NK-92 (cell line): ENCODE measurements around the gene WBP1.
"Not testable (repeated sequence)": the region's sequence is repeated elsewhere in the genome, so short reads cannot be mapped to it uniquely, and the experiment has no call there.

Experiments used
- DNase-seq: peaks from one replicate; lab custom pipeline; 2025; ENCODE audit not compliant: unreplicated experiment; lab: John Stamatoyannopoulos, UW

The WBP1 gene

DNA sequence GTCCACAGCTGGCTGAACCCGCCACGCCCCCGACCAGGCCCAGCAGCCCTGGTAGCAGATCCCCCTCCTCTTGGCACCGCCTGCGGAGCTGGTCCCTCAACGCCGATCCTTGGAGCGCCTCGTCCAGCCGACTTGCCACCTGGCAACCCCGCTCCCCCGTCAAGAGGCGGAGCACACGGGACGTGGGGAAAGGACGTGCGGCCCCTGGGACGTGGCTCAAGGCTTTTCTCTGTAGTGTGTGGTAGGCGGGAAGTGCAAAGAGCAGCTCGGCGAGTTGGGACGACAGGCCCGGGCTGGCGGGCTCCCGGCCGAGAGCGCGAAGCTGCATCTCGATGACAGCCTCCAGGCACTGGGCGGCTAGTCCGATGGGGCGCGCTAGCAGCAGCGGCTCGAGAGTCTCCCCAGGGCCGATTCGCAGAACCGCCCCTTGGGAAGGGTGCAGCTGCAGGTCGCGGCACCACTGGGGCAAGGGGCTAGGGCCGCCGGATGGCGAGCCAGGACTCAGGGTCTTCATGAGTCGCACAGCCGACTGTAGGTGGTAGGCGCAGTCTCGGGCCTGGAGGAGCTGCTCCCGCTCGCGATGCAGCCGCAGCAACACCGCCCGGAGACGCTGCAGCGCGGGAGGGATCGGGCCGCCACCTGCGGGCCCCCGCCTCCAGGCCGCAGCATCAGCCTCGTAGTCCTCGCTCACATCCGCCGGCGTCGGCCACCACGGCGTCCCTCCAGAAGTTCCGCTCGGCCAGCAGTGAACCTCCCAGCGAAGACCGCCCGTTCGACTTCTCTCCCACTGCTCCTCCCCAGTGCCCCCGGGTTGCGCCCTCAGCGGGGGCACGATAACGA is 23.9 kb downstream of the WBP1 start:
- DNase-seq, result no peak

DNA sequence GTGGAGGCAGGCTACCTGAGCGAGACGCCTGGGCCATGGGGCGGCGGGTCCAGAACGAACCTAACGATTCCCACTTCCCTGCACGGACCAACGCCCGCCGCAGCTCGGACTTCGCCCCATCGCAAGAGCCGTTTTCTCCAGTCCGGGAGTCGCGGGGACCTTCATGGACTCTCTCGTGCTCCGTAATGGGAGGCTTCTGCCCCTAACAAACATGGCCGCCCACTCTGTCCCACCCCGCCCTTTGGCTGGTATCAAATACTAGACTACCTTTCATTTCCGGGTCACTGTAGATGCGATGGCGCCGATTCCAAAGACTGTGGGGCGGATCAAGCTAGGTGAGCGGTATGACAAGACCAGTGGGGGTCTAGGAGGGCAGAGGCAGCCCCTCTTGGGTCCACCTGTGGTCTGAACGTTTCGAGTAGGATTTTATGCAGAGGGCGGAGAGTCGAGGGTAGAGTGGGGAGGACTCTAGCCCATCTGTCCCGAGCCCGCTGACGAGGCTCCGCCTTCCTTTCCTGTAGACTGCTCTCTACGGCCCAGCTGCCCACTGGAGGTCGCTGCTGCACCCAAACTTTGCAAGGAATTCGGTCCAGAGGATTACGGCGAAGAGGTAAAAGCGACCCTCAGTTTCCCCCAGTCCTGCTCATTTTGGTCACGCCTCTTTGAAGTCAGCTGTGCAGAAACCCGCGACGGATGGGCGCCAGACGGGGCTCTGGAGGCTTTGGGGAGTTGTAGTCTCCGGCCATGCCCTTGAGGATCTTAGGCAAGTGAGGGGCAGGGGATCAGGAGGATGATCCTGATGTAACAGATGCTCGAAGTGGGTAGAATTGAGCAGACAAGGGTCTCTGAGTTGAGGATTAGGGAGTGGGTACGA is 24.8 kb downstream of the WBP1 start, which contains the start of the genes CCDC142 and TTC31:
Gene CCDC142, minus strand, starts transcription at position 198 of the 874 bp plus-strand sequence. Its CDS starts 161 bp downstream, at position 37.
Gene TTC31, plus strand, starts transcription at position 281 of the 874 bp plus-strand sequence. Its CDS starts 15 bp downstream, at position 296.
- no peak for DNase-seq

DNA sequence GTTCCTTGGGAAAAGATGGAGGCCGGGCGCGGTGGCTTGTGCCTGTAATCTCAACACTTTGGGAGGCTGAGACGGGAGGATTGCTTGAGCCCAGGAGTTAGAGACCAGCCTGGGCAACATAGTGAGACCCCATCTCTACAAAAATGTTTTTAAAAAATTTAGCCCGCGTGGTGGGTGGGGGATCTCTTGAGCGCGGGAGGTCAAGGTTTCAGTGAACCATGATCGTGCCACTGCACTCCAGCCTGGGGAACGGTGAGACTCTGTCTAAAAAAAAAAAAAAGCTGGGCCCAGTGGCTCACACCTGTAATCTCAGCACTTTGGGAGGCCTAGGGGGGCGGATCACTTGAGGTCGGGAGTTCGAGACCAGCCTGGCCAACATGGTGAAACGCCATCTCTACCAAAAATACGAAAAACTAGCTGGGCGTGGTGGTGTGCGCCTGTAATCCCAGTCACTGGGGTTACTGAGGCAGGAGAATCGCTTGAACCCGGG is 25.5 kb downstream of the WBP1 start:
- not testable (repeated sequence) for DNase-seq

DNA sequence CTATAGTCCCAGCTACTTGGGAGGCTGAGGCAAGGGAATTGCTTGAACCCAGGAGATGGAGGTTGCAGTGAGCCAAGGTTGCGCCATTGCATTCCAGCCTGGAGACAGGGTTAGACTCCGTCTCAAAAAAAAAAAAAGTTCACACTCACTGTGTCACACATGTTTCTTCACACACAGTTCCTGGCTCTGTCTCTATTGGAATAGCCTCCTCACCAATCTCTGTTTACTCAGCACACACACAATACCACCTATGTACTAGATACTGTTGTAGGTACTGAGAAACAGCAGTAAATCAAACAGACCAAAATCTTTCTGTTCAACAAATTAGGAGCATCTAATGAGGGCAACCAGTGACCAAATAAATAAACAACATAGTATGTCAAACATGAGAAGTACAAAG is 27.9 kb downstream of the WBP1 start:
- no peak for DNase-seq

DNA sequence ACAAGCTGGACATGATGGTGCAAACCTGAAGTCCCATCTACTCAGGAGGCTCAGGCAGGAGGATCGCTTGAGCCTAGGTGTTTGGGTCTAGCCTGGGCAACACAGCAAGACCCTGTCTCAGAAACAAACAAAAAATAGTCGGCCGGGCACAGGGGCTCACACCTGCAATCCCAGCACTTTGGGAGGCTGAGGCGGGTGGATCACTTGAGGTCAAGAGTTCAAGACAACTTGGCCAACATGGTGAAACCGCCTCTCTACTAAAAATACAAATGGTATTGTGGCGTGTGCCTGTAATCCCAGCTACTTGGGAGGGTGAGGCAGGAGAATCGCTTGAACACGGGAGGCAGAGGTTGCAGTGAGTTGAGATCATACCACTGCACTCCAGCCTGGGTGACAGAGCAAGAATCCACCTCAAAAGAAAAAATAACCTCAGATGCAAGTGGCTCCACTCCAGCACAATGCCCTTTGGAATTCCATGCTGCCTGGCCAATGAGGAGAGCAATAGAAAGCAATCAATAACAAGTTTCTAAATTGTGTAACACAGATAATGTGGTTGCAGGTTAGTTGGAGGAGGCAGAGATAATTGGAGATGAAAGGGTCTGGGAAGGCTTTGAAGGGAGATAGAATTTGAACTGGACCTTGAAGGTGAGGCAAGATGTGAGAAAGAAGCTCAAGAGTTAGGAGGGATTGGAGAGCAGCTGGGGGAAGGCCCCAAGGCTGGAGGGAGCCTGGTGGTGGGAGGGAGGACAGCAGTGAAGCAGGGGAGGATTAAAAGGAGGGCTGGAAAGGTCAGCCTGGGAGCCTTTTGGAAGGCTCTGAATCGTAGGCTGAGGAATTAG is 30.6 kb downstream of the WBP1 start:
- no peak for DNase-seq

DNA sequence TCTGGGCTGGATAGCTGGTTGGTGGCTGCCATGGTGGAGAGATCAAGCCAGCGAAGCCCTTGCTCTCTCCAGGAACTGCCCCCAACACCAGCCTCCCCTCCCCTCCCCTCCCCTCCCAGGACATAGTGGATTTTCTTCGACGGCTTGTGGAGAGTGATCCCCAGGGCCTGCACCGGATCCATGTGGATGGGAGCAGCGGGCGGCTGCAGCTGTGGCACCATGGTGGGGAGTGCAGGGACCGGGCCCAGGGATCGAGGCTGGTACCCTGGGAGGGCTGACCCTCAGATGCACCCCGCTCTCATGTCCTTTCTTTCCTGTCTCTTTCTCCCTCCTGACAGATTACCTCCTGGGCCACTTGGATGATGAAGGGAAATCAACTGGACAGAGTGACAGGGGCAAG is 31.7 kb downstream of the WBP1 start:
- no peak for DNase-seq

DNA sequence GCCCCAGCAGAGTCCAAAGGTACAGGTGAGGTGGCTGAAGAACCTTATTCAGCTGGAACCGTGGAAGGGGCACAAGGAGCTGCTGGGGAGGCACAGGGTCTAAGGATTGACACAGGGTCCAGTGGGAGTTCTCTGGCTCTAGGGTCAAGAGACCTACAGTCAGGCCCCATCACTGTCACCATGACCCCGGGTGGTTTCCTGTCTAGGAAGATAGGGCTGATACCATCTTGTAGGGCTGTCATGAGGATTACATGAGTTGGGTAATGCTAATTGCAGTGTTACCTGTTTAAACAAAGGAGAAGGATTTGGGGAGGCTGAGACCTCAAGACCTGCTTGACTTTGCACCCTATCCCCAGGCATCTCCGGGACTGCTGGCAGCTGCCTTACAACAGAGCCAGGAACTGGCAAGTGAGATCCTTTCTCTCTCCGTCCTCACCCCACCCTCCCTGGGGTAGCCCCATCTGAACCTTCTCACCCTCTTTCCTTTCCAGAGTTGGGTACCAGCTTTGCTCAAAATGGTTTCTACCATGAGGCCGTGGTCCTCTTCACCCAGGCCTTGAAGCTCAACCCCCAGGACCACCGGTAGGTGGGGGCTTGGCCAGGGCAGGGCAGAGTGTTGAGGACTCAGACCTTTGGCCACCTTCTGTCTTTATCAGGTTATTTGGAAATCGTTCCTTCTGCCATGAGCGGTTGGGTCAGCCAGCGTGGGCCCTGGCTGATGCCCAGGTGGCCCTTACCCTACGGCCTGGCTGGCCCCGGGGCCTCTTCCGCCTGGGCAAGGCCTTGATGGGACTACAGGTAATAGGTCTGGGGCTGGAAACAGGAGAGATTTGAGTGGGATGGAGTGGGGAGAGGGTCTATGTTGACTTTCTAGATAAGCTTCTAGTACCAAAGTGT is 33.7 kb downstream of the WBP1 start:
- no peak for DNase-seq

DNA sequence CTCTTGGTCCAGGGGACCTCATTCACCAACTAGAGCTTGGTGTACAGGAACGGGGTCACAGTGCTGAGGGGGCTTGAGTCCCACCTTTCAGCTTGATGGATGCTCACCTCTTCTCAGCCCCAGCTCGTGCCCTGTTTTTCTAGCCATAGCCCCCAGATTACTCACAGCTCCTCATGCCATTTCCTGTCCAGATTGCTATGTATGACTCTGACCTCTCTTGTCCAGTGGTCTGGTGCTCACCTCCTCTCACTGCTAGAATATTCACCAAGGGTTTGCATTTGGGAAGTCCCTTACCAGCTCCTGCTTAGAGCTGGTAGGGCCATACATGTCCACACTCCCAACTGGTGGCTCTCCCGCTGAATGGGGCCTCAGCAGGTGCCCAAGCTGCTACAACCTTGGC is 35.3 kb downstream of the WBP1 start:
- no peak for DNase-seq

DNA sequence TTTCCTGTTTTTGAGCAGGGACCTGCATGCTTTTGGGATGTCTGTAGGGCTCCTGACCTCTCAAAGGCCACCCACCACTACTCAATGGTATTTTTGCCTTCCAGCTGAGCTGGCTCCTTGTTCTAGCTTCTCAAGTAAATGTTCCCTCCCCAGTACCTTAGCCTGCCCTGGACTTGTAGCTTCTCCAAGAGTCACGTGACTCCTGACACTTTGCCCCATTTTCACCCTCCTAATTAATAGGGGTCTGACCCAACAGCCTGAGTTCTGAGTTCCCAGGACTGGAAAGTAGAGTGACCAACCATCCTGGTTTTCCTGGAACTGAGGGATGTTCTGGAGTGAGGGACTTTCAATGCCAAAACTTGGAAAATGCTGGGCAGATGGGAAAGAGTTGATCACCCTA is 37.2 kb downstream of the WBP1 start:
- DNase-seq, result no peak

DNA sequence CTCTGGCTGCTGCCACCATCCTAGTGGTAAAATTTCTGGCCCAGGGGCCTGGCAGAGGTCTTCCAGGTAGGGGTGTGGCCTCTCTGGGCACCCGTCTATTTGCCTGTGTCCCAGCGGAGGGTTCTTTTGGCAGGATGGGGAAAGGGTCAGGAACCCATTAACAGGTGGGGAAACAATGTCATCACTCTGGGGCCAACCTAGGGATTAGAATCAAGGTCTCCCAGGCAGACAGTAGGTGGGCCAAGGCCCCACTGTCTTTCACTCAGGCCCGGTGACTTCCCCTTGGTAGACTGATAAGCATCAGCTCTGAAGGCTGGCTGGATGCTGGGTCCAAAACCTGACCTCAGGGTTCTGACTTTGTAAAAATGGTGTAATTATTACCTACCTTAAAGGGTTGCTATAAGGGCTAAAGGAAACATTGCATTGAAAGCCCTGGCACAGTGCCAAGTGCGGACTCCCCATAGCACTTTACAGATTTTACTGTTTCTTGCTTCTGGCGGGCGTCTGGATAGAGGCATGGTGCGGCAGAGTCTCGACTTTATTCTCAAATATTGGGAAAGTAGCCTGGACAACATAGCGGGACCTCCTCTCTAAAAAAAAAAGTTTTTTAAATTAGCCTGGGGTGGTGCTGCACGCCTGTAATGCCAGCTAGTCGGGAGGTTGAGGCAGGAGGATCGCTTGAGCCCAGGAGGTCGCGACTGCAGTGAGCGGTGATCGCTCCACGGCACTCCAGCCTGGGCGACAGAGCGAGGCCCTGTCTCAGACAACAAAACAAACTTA is 38.9 kb downstream of the WBP1 start:
- no peak for DNase-seq

DNA sequence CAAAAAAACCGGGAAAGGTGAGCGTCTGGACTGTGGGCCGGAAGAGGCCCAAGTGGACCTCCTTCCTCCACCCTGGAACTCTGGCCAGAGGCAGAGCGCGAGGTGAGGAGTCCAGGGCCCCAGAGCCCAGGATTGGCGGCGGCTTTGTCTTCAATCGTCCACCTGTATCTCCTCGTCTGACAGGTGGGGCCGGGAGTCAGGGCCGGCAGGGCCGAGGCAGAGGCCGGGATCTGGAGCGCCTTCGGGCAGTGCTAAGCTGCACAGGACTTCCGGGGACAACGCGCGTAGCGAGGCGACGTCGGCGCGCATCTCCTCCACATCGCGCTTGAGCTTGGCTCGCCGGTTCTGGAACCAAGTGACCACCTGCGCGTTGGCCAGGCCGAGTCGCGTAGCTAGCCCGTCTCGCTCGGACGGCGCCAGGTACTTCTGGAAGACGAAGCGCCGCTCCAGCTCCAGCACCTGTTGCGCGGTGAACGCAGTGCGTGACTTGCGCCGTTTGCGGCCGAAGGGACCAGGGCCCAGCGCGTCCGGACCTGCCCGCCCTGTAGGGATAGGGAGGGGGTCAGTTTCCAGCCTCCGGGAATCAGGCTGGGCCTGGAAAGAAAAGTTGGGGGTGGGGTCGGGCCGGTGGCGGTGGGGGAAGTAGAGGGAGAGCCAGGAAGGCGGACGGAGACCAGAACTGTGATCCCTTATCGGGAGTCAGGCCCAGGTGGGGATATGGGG is 39.7 kb downstream of the WBP1 start:
- no peak for DNase-seq

DNA sequence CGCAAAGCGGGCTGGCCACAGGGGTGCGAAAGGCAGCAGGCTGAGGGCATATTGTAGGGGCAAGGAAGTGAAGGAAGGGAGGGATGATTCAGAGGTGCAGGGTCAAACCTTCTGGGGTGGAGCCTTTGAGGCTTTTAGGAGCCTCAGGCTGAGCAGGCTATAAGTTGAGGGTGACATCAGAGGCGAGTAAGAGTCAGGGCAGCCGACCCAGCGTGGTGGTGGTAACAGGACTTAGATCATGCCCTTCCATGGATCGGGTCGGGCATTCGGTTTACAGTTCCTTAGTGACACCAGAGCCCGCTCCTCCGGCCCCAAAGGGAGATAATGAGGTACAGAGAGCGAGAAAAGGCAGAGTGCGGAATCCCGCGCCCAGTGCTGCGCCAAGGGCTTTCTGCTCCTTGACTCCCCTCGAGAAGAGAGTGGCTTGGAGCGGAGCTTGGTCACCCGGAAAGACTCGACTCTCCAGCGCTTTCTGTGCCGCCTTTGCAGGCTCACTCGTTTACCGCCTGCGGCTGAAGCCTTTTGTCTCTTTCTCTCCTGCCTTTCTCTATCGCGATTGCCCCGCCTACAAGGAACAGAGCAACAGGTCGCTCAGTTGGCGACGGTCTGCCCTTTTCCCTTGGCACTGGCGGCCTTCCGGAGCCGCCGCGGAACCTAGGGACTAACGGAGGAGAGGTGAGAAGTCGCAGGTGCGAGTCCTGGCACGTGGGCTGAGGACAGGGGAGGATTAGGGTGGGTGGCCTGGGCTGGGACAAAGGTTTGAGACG is 40.4 kb downstream of the WBP1 start:
- DNase-seq, result no peak

DNA sequence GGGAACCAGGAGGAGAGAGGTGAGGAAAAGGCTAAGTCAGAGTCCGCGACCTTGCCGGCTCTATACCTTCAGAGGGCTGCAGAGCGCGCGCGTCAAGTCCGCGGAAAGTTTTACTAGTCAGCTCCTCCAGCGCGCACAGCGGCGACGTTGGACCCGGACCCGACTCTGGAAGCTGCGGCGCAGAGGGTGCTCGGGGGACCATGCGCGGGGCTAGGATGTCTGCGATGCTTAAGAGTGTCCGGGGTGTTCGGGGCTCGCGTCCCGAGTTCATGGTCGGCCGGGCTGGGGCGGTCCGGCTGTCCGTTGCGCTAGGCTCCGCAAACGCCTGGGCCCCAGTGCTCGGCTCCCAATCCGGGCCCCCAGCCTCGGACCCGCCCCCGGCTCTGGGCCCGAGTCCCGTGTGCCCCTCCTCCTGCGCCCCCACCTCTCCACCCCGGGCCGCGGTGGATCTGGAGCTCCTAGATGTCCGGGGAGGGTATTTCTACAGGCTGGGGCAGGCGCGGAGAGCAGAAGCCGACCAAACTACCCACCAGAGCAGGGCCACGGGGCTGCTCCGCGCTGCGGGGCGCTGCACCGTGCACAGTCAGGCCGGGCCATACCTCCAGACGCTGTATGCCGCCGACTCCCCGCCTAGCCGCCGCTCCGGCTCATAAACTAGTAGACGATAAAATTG is 41.2 kb downstream of the WBP1 start, which contains the start of gene LBX2:
Gene LBX2, minus strand, starts transcription at position 337 of the 673 bp plus-strand sequence. Its CDS starts 66 bp downstream, at position 271.
- no peak for DNase-seq

DNA sequence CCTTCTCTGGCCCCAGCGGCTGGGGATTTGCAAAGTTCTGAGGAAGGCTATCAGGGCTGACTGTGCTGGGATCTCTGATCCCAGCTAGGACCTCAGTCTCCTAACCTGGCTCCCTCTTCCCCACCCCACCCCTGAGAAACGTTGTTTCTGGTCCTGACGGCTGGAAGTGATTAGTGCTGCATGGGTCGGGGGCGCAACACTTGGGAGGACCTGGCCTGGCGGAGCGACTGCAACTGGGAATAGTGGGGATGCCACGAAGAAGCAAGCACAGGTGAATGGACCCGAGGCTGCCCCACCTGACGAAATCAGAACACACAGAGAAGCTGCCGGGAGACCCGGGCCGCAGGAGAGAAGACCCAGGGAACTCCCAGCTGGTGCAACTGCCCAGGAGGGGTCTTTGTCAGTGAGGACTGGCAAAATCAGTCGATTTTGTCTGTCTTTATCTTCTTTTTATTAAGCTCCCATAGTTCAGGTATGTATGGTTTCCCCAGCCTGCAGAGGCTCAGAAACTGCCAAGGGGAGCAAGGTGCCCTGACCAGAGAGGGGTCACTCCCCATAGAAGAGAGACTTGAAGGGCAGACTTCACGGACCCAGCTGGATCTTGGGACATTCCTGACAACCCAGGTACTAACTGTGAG is 41.8 kb downstream of the WBP1 start:
- no peak for DNase-seq

DNA sequence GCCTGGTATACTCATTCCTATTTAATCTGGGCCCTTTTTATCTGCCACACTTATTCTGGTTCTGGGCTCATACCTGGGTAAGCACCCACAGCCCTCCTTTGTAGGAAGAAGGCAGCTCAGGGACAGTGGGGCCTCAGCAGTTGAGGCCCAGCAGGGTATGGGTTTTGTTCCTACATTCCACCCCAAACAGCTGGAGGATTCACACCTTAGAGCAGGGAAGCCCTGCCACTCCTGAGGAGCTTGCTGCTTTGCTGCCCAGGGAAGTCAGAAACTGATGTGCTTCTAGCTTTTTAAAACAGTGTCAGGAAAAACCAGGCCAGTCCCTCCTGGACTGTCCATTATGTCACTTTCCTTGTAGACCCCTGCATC is 42.3 kb downstream of the WBP1 start:
- no peak for DNase-seq

DNA sequence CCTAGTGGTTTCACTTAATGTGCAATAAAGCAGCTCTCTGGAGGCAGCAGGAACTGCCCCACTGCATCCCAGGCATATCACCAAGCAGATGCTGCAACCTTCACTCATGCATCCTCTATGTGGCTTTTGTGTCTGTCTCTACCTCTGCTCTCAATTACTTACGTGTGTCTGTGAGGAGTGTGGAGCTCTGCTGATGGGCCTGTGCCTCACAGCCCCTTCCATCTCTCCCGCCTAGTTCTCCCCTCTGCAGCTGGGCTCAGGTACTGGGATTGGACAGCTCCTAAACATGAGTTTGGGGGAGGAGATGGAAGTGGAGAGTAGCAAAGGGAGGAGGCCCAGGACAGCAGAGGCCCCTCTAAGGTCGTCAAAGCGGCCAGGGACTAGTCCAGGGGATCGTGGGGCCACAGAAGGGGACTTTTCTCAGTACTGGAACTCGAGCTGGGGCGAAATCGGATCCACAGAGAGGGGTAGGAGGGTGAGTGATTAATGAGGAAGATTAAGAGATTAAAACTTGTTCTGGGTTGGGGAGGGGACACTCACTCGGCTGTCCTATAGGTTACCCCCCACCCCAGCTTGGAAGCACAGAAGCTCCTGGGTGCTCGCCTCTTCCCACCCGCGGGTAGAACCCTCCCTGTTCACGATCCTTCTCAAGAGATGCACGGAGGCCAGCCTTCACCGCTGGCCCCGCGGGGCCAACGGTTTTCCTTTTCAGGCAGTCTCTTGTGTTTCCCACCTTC is 43.3 kb downstream of the WBP1 start:
- no peak for DNase-seq
